Type B pancreatic cell (in vitro differentiated cells): Measurements from ENCODE around the gene PIP5K1B. TPM values are rescaled to one million over a fixed set of nuclear protein-coding genes. Genes with fewer than 3 reads are reported as not detected.

Source experiments
- DNase-seq: peaks from one replicate; pipeline ENCODE4 v3.0.0; 2021; ENCODE audit warnings: mixed read lengths; ENCODE audit not compliant: unreplicated experiment; ENCODE audit errors: extremely low spot score
- H3K27ac Mint-ChIP-seq: 2 replicates; pipeline ENCODE4 v1.8.0; 2021; ENCODE audit warnings: mild to moderate bottlenecking, mixed read lengths
- H3K27me3 Mint-ChIP-seq: 2 replicates; pipeline ENCODE4 v1.8.0; 2021; ENCODE audit warnings: mixed read lengths
- H3K36me3 Mint-ChIP-seq: 2 replicates; pipeline ENCODE4 v1.8.0; 2021; ENCODE audit warnings: mixed read lengths
- H3K4me1 Mint-ChIP-seq: one replicate; pipeline ENCODE4 v1.8.0; 2021; ENCODE audit warnings: mixed read lengths; ENCODE audit not compliant: unreplicated experiment
- H3K4me3 Mint-ChIP-seq: 2 replicates; pipeline ENCODE4 v1.8.0; 2021; ENCODE audit warnings: mild to moderate bottlenecking, mixed read lengths
- H3K9me3 Mint-ChIP-seq: 2 replicates; pipeline ENCODE4 v1.8.0; 2021; ENCODE audit warnings: mixed read lengths
- CTCF ChIP-seq: fragments of 200-600 bp; sonication (generic); conservative IDR thresholded peaks from 2 replicates; pipeline ENCODE4 v1.5.0; 2021; ENCODE audit warnings: antibody characterized with exemption, mild to moderate bottlenecking
- total RNA-seq: library from RNA; stranded (reverse); gene quantifications from 2 replicates; pipeline ENCODE4 v1.2.1, GENCODE V29; 2021; ENCODE audit warnings: low replicate concordance

Gene PIP5K1B
- total RNA-seq, 1 donor from 2014 or later = 9.8 TPM

- Mint-ChIP-seq H3K4me1 (peaks cover 8% of the 10 kb centered on the region), H3K9me3 (no peaks in the 10 kb centered on the region), H3K36me3 (no peaks in the 10 kb centered on the region), H3K4me3 (no peak overlapping the region), H3K27ac (no peak overlapping the region), H3K27me3 (peaks cover 5% of the 10 kb centered on the region)
- no peak for DNase-seq
- no peak for TF ChIP-seq CTCF
Measured at GRCh38 chr9:69001921-69002320, 296.9 kb downstream of the PIP5K1B start.

GRCh38 chr9:69003051-69003450 lies 298.0 kb downstream of the PIP5K1B start:
- DNase-seq = no peak
- Mint-ChIP-seq H3K27me3 (peaks cover 5% of the 10 kb centered on the region), H3K4me3 (no peak overlapping the region), H3K9me3 (no peaks in the 10 kb centered on the region), H3K27ac (no peak overlapping the region), H3K4me1 (peaks cover 7% of the 10 kb centered on the region), H3K36me3 (no peaks in the 10 kb centered on the region)
- no peak for TF ChIP-seq CTCF

- Mint-ChIP-seq H3K27me3 (peaks cover under 1% of the 10 kb centered on the region), H3K9me3 (no peaks in the 10 kb centered on the region), H3K36me3 (no peaks in the 10 kb centered on the region), H3K4me1 (no peaks in the 10 kb centered on the region), H3K27ac (no peak overlapping the region), H3K4me3 (no peak overlapping the region)
- TF ChIP-seq CTCF = no peak
- DNase-seq = no peak
Measured at GRCh38 chr9:69004836-69005235, 299.8 kb downstream of the PIP5K1B start.

- H3K36me3 Mint-ChIP-seq = no peaks in the 10 kb centered on the region
- H3K27me3 Mint-ChIP-seq = no peaks in the 10 kb centered on the region
- H3K27ac Mint-ChIP-seq = no peak overlapping the region
- no peak for DNase-seq
- no peak for TF ChIP-seq CTCF
- H3K4me1 Mint-ChIP-seq = no peaks in the 10 kb centered on the region
- no peak overlapping the region for H3K4me3 Mint-ChIP-seq
- no peaks in the 10 kb centered on the region for H3K9me3 Mint-ChIP-seq
Measured at GRCh38 chr9:69009708-69010107, 304.7 kb downstream of the PIP5K1B start.

- Mint-ChIP-seq H3K4me1 (no peaks in the 10 kb centered on the region), H3K4me3 (no peak overlapping the region), H3K27ac (no peak overlapping the region), H3K27me3 (no peaks in the 10 kb centered on the region), H3K9me3 (no peaks in the 10 kb centered on the region), H3K36me3 (no peaks in the 10 kb centered on the region)
- TF ChIP-seq CTCF = no peak
- DNase-seq = no peak
Measured at GRCh38 chr9:69012696-69013381, 307.8 kb downstream of the PIP5K1B start.

- Mint-ChIP-seq H3K4me3 (no peak overlapping the region), H3K27me3 (no peaks in the 10 kb centered on the region), H3K27ac (no peak overlapping the region), H3K9me3 (no peaks in the 10 kb centered on the region), H3K4me1 (no peaks in the 10 kb centered on the region), H3K36me3 (no peaks in the 10 kb centered on the region)
- no peak for TF ChIP-seq CTCF
- DNase-seq = no peak
Measured at GRCh38 chr9:69013382-69013727, 308.3 kb downstream of the PIP5K1B start.
